HK-2 (cell line): ENCODE results near the gene DNAJC5G.
"Not testable (repeated sequence)": the region's sequence is repeated elsewhere in the genome, so short reads cannot be mapped to it uniquely, and the experiment has no call there.

Source experiments
- DNase-seq: peaks from one replicate; pipeline ENCODE4 v3.0.0-alpha.2; 2018; ENCODE audit not compliant: unreplicated experiment

DNAJC5G gene

GRCh38 chr2:27281442-27281841 is 6.2 kb downstream of the DNAJC5G start:
- DNase-seq = no peak

DNA sequence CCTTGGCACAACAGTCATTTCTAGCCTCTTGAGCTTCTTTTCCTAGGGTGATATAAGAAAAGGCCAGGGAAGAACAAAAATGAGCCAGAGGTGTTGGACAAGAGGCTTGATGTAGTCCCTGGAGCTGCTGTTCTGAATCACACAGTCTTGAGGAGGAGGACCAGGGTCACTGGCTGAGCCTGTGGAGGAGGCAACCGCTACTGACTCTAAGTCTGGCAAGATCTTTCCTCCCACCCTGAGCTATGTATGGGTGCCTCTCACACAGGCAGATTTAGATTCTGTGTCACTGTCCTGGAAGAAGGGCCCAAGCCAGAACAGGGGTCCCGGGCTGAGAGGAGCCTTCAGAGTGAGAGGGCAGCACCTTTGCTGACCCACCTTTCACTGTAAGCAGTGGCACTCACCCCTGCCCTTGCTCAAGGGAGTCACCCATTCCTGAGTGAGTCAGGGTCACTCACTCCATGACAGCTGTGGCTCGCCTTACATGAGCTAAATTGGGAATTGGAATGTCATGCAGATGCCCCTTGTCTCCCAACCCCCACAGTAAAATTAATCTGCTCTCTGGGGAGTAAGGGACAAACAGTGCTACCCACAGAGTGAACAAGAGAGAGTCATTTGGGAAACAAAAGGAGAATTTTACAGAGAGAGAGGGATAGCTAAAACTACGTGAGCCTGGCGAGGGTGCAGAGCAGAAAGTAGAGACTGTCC is 6.8 kb downstream of the DNAJC5G start, which contains the start of gene TRIM54:
Gene TRIM54, plus strand, starts transcription at position 575 of the 705 bp plus-strand sequence. CDS start 303 bp downstream, outside the sequence.
- no peak for DNase-seq

DNA sequence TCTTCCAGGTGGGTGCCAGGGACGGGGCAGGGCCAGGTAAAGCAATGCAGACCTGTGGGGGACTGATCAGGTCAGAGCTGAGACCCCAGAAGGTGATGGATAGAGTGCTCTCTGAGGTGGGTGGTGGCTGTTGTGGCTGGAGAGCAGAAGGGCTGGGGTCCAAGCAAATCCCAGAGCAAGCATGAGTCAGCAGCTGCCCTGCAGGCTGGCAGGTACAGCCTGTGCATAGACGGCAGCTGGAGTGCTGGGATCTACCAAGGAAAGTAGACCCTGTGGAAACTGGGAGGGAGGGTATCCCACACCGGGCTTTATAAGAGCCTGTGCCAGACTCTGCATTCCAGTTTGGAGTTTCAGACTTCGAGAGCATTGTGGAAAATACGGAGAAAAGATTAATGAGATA is 7.7 kb downstream of the DNAJC5G start:
- DNase-seq = no peak

DNA sequence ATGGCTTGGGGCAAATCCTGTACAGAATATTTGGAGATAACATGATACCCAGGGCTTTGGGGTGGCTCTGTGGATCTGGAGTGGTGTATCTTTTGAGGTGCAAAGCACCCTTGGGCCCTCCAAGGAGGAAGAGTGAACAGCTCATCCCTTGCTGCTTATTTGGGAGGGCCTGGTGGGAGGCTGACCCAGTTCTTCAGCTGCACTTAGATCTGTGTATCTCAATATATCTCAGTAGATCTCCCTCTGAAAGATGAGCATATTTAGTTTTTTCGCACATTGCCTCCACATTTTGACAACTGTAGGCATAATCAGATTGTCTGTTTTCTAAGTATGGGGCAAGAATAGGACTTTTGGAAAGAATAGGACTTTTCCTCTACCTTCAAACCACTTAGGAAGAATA is 9.8 kb downstream of the DNAJC5G start:
- DNase-seq = no peak

DNA sequence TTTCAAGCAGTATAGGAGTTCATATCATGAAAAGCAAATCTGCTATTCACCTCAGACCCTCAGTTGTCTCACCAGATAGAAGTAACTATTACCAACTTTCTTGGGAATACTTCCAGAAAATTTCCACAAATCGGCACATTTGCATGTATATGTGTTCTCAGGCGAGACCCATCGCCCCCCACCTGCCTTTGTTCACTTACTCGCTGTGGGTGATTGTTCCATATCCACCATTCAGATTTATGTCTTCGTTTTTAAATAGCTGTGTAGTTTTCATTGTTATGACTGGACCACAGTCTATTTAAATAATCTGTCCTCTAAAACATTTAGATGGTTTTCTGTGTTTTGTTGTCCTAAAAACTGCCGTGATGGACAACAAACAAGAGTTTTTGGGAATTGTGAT is 10.2 kb downstream of the DNAJC5G start:
- no peak for DNase-seq

- no peak for DNase-seq
These were observed 13.4 kb downstream of the DNAJC5G start for GRCh38 chr2:27288610-27289009.

- DNase-seq = no peak
These were observed 15.3 kb downstream of the DNAJC5G start for GRCh38 chr2:27290549-27290948.

DNA sequence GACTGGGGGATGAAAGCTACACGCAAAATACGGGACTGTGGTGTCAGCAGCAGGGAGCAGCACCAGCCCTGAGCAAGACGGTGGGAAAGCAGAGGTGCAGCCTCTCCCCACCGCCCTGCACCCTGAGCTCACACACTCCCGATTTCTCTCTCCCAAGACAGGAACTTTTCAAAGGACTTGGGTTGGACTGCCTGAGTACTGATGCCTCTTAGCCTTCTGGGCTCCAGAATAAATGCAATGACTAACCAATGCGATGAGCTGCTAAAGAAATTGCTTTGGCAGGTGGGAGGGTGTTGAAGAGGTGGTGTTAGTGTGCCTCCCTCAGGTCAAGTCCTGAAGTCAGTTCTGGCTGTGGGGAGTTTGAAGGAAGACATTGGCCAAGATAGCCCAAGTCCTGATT is 16.6 kb downstream of the DNAJC5G start:
- DNase-seq = no peak

- no peak for DNase-seq
These were observed 19.7 kb downstream of the DNAJC5G start for GRCh38 chr2:27294928-27295327.

GRCh38 chr2:27296481-27296880 is 21.2 kb downstream of the DNAJC5G start:
- no peak for DNase-seq

- no peak for DNase-seq
These were observed 22.0 kb downstream of the DNAJC5G start for GRCh38 chr2:27297195-27297594.

- no peak for DNase-seq
These were observed 23.3 kb downstream of the DNAJC5G start for GRCh38 chr2:27298391-27299080.

DNA sequence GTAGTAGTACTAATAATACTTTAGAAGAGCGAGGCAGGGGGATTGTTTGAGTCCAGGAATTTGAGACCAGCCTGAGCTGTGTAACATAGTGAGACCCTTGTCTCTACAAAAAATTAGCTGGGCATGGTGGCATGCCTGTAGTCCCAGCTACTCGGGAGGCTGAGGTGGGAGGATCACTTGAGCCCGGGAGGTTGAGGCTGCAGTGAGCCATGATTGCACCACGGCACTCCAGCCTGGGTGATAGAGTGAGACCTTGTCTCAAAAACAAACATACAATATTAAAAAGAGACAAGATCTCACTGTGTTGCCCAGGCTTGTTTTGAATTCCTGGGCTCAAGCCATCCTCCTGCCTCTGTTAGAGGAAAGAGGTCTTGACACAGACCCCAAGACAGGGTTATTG is 25.4 kb downstream of the DNAJC5G start:
- not testable (repeated sequence) for DNase-seq

GRCh38 chr2:27303093-27304025 is 28.1 kb downstream of the DNAJC5G start:
- peak; percentile 37 for DNase-seq

DNA sequence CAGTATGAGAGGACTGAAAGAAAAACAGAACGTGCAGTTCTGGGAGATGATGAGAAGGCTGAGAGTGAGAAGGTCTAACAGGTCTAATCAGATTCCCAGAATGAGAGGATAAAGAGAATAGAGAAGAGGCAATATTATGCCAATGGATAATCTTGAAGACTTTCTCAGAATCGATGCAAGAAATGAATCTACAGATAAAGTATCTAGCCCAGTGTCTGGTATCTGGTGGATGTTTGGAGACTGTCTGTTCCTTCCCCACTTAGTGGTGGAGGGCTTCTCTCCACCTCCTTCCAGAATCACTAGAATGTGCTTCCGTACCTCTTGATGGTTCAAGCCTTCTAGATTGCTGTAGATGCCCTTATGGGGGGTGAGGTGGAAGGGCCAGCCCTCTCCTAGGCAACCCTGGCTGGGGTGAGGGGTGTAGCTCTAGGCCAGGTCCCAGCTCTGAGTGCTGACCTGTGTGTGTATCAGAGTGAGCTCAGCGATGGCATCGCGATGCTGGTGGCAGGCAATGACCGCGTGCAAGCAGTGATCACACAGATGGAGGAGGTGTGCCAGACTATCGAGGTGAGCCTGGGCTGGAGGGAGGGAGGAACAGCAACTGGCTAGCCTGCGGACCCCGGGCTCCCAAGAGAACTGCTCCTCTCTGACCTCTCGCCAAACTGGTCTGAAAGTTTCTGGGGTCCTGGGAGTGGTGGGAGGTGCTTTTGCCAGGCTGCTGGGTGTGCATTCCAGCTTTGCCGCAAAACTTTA is 29.4 kb downstream of the DNAJC5G start:
- DNase-seq = no peak

- no peak for DNase-seq
These were observed 30.3 kb downstream of the DNAJC5G start for GRCh38 chr2:27305516-27305915.

GRCh38 chr2:27306136-27306535 is 30.9 kb downstream of the DNAJC5G start:
- no peak for DNase-seq

GRCh38 chr2:27306573-27307286 is 31.5 kb downstream of the DNAJC5G start:
- no peak for DNase-seq

DNA sequence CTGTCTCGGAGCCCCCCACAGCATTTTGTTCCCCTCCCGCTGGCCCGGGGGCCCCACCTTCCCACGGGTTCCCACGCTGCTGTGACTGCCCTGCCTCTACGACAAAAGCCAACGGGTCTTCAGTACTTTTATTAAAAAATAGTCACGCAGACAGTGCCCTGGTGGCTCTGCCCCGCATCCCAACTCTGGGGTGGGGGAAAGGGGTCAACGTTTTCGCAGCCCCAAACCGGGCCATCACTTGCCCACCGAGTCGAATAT is 32.0 kb downstream of the DNAJC5G start:
- DNase-seq = no peak

DNA sequence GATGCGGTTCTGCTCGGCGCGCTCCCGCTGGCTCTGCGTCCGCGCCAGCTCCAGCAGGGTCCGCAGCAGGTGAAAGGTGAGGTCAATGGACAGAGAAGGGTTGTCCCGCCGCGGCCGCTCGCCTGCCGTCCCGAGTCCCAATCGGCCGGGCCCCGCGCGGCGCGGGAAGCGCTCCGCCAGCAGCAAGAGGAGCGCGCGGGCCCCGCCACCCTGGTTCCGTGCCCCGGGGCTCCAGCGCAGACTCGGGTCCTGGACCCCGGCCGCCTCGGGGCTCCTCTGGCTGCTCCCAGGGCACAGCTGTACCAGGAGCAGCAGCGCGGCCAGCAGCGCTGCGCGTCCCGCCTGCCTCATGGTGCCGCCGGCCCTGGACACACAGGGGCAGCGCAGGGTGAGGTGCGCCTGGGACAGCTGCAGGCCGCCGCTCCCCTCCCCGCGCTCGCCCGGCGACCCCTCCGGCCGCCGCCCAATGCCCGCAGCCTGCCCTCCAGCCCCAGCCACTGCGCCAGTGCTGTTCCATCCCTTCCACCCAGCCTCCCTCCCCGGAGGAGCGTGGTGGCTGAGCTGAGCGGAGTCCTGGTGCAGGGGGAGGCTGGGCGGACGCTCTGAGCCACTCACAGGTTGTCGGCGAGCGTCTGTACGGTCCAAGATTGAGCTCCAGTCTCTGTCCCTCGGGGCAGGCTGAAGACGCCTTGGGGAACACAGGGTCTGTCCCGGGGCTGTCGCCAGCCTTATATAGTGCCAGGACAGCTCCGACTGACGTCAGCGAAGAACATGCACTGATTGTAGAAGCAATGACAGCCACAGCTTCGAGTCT is 32.5 kb downstream of the DNAJC5G start:
- DNase-seq = no peak
